Transverse colon (tissue), 4 donors: ENCODE data around the gene ANP32B.

ENCODE experiments used
- CTCF ChIP-seq, 5 experiments: fragments of 200-600 bp in 3 of 5; fragments of 450-650 bp in 2 of 5; sonication (generic) in 3 of 5; IDR thresholded peaks; 1 replicate in 2 of 5; 2 replicates in 3 of 5; pipeline ENCODE4 v1.5.1; 2016 to 2017; ENCODE audit warnings: antibody characterized with exemption in 5 of 5, inconsistent platforms in 3 of 5, mild to moderate bottlenecking in 2 of 5, moderate library complexity in 1 of 5
- EP300 ChIP-seq: sonication (generic); formaldehyde crosslinking; IDR thresholded peaks from one replicate; pipeline ENCODE4 v1.6.1; 2017; ENCODE audit warnings: antibody characterized with exemption, low read depth
- POLR2A ChIP-seq: fragments of 450-650 bp; IDR thresholded peaks from one replicate; pipeline ENCODE4 v1.6.1; 2016; ENCODE audit warnings: antibody characterized with exemption, mild to moderate bottlenecking, moderate library complexity
- POLR2AphosphoS5 ChIP-seq, 3 donors: sonication (generic); formaldehyde crosslinking; IDR thresholded peaks; one replicate each; pipeline ENCODE4 v1.6.1; 2016; ENCODE audit warnings: antibody characterized with exemption in 3 of 3

GRCh38 chr9:98019098-98019497 is 36.0 kb downstream of the ANP32B start:
- TF ChIP-seq CTCF (IDR thresholded peaks at IDR 0.05) (no peak), POLR2AphosphoS5 (IDR thresholded peaks at IDR 0.05) (no peak), POLR2A (no peak), EP300 (no peak)
